ENCODE measurements around the gene OLFML2B.

DNA sequence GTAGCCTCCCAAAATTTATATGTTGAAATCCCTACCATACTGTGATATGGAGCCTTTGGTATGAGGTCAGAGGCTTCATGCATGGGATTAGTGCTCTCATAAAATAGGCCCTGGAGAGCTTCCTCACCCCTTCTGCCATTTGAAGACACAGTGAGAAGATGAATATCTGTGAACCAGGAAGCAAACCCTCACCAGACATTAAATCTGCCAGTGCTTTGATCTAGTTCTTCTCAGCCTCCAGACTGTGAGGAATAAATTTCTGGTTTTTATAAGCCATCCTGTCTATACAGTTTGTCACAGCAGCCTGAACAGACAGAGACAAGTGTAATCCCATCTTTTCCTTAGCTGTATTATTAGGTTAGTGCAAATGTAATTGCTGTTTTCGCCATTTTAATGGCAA is 88.4 kb downstream of the OLFML2B start:
- TF ChIP-seq EP300 (IDR thresholded peaks at IDR 0.05) (no peak), POLR2A (IDR thresholded peaks at IDR 0.05) (no peak)
- TF ChIP-seq, protein P1, sequence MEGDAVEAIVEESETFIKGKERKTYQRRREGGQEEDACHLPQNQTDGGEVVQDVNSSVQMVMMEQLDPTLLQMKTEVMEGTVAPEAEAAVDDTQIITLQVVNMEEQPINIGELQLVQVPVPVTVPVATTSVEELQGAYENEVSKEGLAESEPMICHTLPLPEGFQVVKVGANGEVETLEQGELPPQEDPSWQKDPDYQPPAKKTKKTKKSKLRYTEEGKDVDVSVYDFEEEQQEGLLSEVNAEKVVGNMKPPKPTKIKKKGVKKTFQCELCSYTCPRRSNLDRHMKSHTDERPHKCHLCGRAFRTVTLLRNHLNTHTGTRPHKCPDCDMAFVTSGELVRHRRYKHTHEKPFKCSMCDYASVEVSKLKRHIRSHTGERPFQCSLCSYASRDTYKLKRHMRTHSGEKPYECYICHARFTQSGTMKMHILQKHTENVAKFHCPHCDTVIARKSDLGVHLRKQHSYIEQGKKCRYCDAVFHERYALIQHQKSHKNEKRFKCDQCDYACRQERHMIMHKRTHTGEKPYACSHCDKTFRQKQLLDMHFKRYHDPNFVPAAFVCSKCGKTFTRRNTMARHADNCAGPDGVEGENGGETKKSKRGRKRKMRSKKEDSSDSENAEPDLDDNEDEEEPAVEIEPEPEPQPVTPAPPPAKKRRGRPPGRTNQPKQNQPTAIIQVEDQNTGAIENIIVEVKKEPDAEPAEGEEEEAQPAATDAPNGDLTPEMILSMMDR (IDR thresholded peaks at IDR 0.05) = no peak
